Mucosa of descending colon (tissue), 3 donors: Measurements from ENCODE around the gene KRT74. TPM values are rescaled to one million over a fixed set of nuclear protein-coding genes. Genes with fewer than 3 reads are reported as not detected.

ENCODE experiments used
- ATAC-seq: fragments of 200-7000 bp; cut with Tn5 transposase; one replicate; pipeline ENCODE4 v1.9.1; 2020; ENCODE audit warnings: mild to moderate bottlenecking, moderate library complexity
- DNase-seq, 3 donors: peaks; one replicate each; pipeline ENCODE4 v3.0.0-alpha.2; 2020
- H3K36me3 ChIP-seq: fragments of 200-600 bp; one replicate; pipeline ENCODE4 v1.8.0; 2021; ENCODE audit warnings: low read depth, mild to moderate bottlenecking
- H3K4me1 ChIP-seq: fragments of 200-600 bp; one replicate; pipeline ENCODE4 v1.8.0; 2021; ENCODE audit warnings: low read depth, mild to moderate bottlenecking
- H3K4me3 ChIP-seq: fragments of 200-600 bp; one replicate; pipeline ENCODE4 v1.8.0; 2021; ENCODE audit warnings: mild to moderate bottlenecking
- H3K9me3 ChIP-seq: fragments of 200-600 bp; one replicate; pipeline ENCODE4 v1.8.0; 2021; ENCODE audit warnings: mild to moderate bottlenecking
- intact Hi-C, 2 donors: fragments of 100-400 bp; cut with DNase I in 1 of 2; cut with micrococcal nuclease in 1 of 2; formaldehyde crosslinking; loops; one replicate each; pipeline versions ENCODE4 v1.11.0 to v1.11.1; 2022; cut with DNase I, micrococcal nuclease
- total RNA-seq, 3 donors: library from RNA; stranded (reverse); fragmentation: NEBNext Ultra II Directional in 2 of 3; extraction: Animal tissue kit (Norgen Biotek cat#: 25700) in 2 of 3; gene quantifications; one replicate each; pipeline versions ENCODE4 v1.2.1 to v1.2.4, GENCODE V29; 2021 to 2023
- TF ChIP-seq, protein P1 (sequence below): fragments of 200-600 bp; IDR thresholded peaks from one replicate; pipeline ENCODE4 v1.8.0; 2022; ENCODE audit warnings: antibody characterized with exemption, mild to moderate bottlenecking
- donor health status: DM: no; HTN: no; CAD: no; lungs with moderate emphysema.
- donor health status: DM: no; HTN: no; CAD: no.
- donor health status: DM: no; HTN: yes; CAD: no.

The KRT74 gene
- total RNA-seq, 3 donors from 2014 or later: not detected

DNA sequence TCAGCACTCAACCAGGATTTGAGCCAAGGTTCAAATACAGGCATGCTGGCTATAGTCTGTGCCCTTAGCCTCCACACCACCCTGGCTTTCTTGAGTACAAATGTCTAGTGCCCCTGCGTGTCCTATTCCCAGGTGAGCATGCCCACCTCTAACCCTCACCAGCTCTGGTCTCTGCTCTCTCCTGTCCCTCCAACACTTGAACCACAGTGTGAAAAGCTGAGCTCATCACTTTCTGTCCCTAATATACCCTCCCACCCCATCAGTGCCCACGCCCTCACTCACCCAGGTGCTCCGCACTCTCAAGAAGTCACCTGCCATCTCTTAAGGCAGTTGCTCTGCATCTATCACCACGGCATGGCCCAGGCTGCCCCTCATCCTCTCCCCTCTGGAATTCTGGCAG is 13.7 kb downstream of the KRT74 start:
- Histone ChIP-seq H3K36me3 (no peaks in the 10 kb centered on the region), H3K4me1 (no peaks in the 10 kb centered on the region), H3K9me3 (no peaks in the 10 kb centered on the region), H3K4me3 (no peak overlapping the region)
- ATAC-seq: no peak
- intact Hi-C loops: no loop called here
- no peak for DNase-seq
- TF ChIP-seq, protein P1, sequence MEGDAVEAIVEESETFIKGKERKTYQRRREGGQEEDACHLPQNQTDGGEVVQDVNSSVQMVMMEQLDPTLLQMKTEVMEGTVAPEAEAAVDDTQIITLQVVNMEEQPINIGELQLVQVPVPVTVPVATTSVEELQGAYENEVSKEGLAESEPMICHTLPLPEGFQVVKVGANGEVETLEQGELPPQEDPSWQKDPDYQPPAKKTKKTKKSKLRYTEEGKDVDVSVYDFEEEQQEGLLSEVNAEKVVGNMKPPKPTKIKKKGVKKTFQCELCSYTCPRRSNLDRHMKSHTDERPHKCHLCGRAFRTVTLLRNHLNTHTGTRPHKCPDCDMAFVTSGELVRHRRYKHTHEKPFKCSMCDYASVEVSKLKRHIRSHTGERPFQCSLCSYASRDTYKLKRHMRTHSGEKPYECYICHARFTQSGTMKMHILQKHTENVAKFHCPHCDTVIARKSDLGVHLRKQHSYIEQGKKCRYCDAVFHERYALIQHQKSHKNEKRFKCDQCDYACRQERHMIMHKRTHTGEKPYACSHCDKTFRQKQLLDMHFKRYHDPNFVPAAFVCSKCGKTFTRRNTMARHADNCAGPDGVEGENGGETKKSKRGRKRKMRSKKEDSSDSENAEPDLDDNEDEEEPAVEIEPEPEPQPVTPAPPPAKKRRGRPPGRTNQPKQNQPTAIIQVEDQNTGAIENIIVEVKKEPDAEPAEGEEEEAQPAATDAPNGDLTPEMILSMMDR: no peak

DNA sequence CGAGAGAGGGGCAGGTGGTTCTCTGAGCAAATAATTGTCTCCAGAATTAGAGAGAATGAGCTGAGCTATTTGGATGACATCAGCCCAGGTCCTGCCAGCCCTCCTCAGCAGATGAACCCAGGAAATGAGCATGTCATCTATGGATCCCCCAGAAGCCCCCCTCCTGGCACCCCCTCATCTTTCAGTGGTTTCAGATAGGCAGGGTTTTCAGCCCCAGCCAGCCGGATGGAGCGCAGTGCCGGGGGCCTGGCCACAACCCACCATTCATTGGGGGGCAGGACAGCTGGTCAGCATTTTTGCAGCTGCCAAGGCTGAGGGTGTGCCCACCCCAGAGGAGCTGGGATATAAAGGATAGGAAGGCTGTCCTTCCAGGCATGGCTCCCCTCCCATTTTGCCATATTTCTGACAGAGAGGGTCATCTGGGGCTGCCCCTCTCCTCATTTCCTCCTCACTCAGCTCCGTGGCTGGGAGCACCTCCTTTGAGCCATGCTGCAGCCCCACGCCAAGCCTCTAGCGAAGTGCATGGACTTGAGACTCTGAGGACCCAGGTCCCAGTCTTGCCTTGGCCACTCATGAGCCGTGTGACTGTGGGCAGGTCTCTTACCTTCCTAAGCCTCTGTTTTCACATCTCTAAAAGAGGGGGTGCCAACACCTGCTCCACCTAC is 14.7 kb downstream of the KRT74 start:
- no peaks in the 10 kb centered on the region for H3K4me1 ChIP-seq
- intact Hi-C loops: no loop called here
- ATAC-seq: no peak
- no peaks in the 10 kb centered on the region for H3K9me3 ChIP-seq
- H3K36me3 ChIP-seq: no peaks in the 10 kb centered on the region
- no peak for DNase-seq
- no peak overlapping the region for H3K4me3 ChIP-seq
- TF ChIP-seq, protein P1: no peak

DNA sequence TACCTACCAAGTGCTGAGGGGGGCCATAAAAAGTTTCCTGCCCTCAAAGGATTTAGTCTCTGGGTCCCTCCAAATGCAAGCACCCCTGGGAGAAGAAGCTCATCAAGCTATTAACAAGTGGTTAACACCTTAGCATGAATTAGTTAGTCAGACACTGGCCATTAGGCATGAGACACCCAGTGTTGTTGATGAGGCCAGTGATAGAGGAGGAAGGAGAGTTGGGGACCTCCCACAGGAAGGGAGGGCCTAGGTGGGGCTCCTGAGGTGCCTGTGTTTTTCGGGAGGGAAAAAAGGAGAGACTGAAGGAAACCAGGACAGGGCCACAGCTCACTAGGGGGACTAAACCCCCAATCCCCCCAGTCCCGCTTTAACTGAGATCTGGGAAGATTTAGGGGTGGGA is 16.2 kb downstream of the KRT74 start:
- ATAC-seq (no peak), DNase-seq (no peak)
- H3K36me3 ChIP-seq: no peaks in the 10 kb centered on the region
- no peaks in the 10 kb centered on the region for H3K9me3 ChIP-seq
- no peak overlapping the region for H3K4me3 ChIP-seq
- TF ChIP-seq, protein P1: no peak
- no peaks in the 10 kb centered on the region for H3K4me1 ChIP-seq
- intact Hi-C loops: no loop called here

DNA sequence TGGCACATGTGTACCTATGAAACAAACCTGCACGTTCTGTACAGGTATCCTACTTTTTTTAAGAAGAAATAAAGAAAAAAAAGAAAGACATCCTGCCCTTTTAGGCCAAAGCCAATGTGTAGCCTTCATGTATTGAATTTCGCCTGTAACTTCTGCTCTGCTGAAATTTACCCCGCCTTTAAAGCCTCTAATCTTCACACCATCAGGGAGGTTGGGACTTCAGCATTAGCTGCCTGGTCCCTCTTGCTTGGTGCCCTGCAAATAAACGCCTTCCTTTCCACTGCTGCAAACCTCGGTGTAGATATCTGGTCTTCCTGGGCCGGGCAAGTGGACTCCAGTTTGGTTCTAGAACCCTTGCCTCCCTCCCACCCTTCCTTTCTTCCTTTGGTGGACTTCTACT is 18.1 kb downstream of the KRT74 start:
- Histone ChIP-seq H3K9me3 (no peaks in the 10 kb centered on the region), H3K36me3 (no peaks in the 10 kb centered on the region), H3K4me3 (no peak overlapping the region), H3K4me1 (no peaks in the 10 kb centered on the region)
- intact Hi-C loops: no loop called here
- no peak for ATAC-seq
- TF ChIP-seq, protein P1: no peak
- no peak for DNase-seq

DNA sequence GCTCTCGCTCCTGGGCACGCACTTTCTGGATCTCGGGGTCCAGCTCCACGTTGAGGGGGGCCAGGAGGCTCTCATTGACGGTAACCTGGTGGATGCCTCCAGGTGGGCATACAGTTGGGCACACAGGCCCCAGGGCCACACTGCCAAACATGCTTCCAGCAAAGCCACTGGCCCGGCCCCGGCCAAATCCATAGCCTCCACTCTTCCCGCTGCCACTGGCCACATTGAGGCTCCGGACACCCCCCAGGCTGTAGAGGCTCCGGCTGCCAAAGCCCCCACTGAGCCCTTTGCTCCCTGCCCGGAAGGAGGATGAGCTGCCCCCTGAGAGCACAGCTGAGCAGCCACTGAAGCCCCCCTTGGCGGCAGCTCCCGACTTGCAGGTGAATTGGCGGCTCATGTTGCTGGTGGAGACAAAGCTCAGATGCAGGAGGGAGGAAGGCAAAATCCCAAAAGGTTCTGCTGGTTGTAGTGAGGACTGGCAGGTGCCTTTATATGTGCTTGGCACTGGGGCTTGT is 20.9 kb downstream of the KRT74 start, which contains the start of gene KRT71:
KRT71 (minus strand) TSS at position 465 of the 515 bp plus-strand sequence; CDS start at position 397, 68 bp downstream.
- Histone ChIP-seq H3K9me3 (no peaks in the 10 kb centered on the region), H3K36me3 (no peaks in the 10 kb centered on the region), H3K4me1 (no peaks in the 10 kb centered on the region), H3K4me3 (no peak within 1 kb of the TSS)
- intact Hi-C loops: no loop called here
- ATAC-seq: no peak
- DNase-seq: no peak
- TF ChIP-seq, protein P1: no peak
